K562 (cell line): Measurements from ENCODE around the gene IGF2BP3. TPM values are rescaled to one million over a fixed set of nuclear protein-coding genes. Genes with fewer than 3 reads are reported as not detected.

ENCODE experiments used
- ETV1 ChIP-seq: fragments of 450-650 bp; conservative IDR thresholded peaks from 2 replicates; pipeline ENCODE4 v1.6.1; 2016; ENCODE audit warnings: missing genetic modification characterization, control low read depth, low read depth, missing compliant biosample characterization
- ETV6 ChIP-seq, 3 experiments: fragments of 150-350 bp in 1 of 3; sonication (generic) in 1 of 3; formaldehyde crosslinking in 1 of 3; IDR thresholded peaks; 2 replicates each; pipeline versions ENCODE4 v1.6.1 to v1.8.0; 2014 to 2022; ENCODE audit warnings: borderline replicate concordance in 2 of 3, low read depth in 2 of 3, antibody characterized with exemption in 1 of 3, low read length in 1 of 3, mild to moderate bottlenecking in 1 of 3, missing genetic modification reagents in 1 of 3
- LCOR ChIP-seq: sonication (generic); formaldehyde crosslinking; IDR thresholded peaks from 2 replicates; pipeline ENCODE4 v1.8.0; 2022; ENCODE audit warnings: mild to moderate bottlenecking, missing genetic modification reagents
- NFATC3 ChIP-seq: fragments of 450-650 bp; IDR thresholded peaks from 2 replicates; pipeline ENCODE4 v1.6.1; 2017; ENCODE audit warnings: mild to moderate bottlenecking
- TSHZ1 ChIP-seq: fragments of 250-450 bp; sonication (Bioruptor Pico); IDR thresholded peaks from 2 replicates; pipeline ENCODE4 v1.4.0; 2020; ENCODE audit warnings: mild to moderate bottlenecking, moderate library complexity
- ZNF121 ChIP-seq: sonication (generic); formaldehyde crosslinking; conservative IDR thresholded peaks from 2 replicates; pipeline ENCODE4 v1.8.0; 2022; ENCODE audit warnings: missing genetic modification reagents
- ZNF75A ChIP-seq: fragments of 450-650 bp; formaldehyde crosslinking; IDR thresholded peaks from 2 replicates; pipeline ENCODE4 v1.4.0; 2020; ENCODE audit warnings: mild to moderate bottlenecking
- polyA plus RNA-seq, 8 experiments: library from polyadenylated mRNA; depleted of rRNA in 4 of 8; stranded (reverse) in 5 of 8; unstranded in 3 of 8; fragments of >200 nt; fragmentation: Nextera tagmentation in 2 of 8; fragmentation: Illumina TruSeq in 1 of 8; extraction: Ambion mirVana in 2 of 8; extraction: Trizol in 1 of 8; gene quantifications; 2 replicates each; pipeline versions ENCODE4 v1.2.1 to v1.2.3, GENCODE V29; 2011 to 2014; ENCODE audit warnings: inconsistent platforms in 1 of 8, missing spikeins in 1 of 8
- total RNA-seq, 7 experiments: library from RNA; depleted of rRNA in 6 of 7; stranded (reverse); fragments of >200 nt in 6 of 7; fragmentation: Illumina TruSeq in 2 of 7; extraction: Trizol in 2 of 7; gene quantifications; 2 replicates each; pipeline versions ENCODE4 v1.2.1 to v1.2.3, GENCODE V29; 2011 to 2021; ENCODE audit warnings: low replicate concordance in 1 of 7
- TF ChIP-seq, protein P1 (sequence below): fragments of 450-650 bp; IDR thresholded peaks from 2 replicates; pipeline ENCODE4 v1.6.1; 2016; ENCODE audit warnings: low read depth
- TF ChIP-seq, protein P2 (sequence below): fragments of 450-650 bp; conservative IDR thresholded peaks from 2 replicates; pipeline ENCODE4 v1.6.1; 2016; ENCODE audit warnings: missing genetic modification characterization, low read depth, mild to moderate bottlenecking, control low read depth, missing compliant biosample characterization
- TF ChIP-seq, protein P3 (sequence below): fragments of 200-800 bp; sonication (Bioruptor generic); IDR thresholded peaks from 2 replicates; pipeline ENCODE4 v1.6.1; 2017; ENCODE audit warnings: missing genetic modification characterization, missing compliant biosample characterization

IGF2BP3 gene
- total and polyA plus RNA-seq, 9 of the 15 experiments (the other 6 are each of a cell fraction or from before 2014, with no cell fraction given): 8.4 to 88.1 (median 61.2) TPM

GRCh38 chr7:23474094-23474828 is 4.0 kb upstream of the IGF2BP3 start (continued):
- TF ChIP-seq, protein P1, sequence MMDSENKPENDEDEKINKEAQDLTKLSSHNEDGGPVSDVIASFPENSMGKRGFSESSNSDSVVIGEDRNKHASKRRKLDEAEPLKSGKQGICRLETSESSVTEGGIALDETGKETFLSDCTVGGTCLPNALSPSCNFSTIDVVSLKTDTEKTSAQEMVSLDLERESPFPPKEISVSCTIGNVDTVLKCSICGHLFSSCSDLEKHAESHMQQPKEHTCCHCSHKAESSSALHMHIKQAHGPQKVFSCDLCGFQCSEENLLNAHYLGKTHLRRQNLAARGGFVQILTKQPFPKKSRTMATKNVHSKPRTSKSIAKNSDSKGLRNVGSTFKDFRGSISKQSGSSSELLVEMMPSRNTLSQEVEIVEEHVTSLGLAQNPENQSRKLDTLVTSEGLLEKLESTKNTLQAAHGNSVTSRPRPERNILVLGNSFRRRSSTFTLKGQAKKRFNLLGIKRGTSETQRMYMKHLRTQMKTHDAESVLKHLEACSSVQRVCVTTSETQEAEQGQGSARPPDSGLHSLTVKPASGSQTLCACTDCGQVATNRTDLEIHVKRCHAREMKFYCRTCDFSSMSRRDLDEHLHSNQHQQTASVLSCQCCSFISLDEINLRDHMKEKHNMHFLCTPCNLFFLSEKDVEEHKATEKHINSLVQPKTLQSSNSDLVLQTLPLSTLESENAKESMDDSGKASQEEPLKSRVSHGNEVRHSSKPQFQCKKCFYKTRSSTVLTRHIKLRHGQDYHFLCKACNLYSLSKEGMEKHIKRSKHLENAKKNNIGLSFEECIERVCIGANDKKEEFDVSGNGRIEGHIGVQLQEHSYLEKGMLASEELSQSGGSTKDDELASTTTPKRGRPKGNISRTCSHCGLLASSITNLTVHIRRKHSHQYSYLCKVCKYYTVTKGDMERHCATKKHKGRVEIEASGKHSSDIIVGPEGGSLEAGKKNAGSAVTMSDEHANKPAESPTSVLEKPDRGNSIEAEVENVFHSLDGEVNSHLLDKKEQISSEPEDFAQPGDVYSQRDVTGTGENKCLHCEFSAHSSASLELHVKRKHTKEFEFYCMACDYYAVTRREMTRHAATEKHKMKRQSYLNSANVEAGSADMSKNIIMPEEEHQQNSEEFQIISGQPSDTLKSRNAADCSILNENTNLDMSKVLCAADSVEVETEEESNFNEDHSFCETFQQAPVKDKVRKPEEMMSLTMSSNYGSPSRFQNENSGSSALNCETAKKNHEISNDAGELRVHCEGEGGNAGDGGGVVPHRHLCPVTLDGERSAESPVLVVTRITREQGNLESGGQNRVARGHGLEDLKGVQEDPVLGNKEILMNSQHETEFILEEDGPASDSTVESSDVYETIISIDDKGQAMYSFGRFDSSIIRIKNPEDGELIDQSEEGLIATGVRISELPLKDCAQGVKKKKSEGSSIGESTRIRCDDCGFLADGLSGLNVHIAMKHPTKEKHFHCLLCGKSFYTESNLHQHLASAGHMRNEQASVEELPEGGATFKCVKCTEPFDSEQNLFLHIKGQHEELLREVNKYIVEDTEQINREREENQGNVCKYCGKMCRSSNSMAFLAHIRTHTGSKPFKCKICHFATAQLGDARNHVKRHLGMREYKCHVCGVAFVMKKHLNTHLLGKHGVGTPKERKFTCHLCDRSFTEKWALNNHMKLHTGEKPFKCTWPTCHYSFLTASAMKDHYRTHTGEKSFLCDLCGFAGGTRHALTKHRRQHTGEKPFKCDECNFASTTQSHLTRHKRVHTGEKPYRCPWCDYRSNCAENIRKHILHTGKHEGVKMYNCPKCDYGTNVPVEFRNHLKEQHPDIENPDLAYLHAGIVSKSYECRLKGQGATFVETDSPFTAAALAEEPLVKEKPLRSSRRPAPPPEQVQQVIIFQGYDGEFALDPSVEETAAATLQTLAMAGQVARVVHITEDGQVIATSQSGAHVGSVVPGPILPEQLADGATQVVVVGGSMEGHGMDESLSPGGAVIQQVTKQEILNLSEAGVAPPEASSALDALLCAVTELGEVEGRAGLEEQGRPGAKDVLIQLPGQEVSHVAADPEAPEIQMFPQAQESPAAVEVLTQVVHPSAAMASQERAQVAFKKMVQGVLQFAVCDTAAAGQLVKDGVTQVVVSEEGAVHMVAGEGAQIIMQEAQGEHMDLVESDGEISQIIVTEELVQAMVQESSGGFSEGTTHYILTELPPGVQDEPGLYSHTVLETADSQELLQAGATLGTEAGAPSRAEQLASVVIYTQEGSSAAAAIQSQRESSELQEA: no peak
- no peak for TF ChIP-seq ZNF75A (CRISPR knock-in tag)
- TF ChIP-seq, protein P2, sequence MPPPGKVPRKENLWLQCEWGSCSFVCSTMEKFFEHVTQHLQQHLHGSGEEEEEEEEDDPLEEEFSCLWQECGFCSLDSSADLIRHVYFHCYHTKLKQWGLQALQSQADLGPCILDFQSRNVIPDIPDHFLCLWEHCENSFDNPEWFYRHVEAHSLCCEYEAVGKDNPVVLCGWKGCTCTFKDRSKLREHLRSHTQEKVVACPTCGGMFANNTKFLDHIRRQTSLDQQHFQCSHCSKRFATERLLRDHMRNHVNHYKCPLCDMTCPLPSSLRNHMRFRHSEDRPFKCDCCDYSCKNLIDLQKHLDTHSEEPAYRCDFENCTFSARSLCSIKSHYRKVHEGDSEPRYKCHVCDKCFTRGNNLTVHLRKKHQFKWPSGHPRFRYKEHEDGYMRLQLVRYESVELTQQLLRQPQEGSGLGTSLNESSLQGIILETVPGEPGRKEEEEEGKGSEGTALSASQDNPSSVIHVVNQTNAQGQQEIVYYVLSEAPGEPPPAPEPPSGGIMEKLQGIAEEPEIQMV (tag): peak; percentile 78
- TF ChIP-seq ETV6 (IDR thresholded peaks at IDR 0.05; ENCODE audit: borderline replicate concordance in 1 of 2, low read depth in 2 of 2, low read length in 1 of 2): peak in 1 of 2 experiments; percentile 26; a peak in 1 of 4 replicates
- TF ChIP-seq ETV6 (CRISPR knock-in tag; IDR thresholded peaks at IDR 0.05; ENCODE audit: borderline replicate concordance): no peak
- TF ChIP-seq LCOR (CRISPR knock-in tag): peak; percentile 77; the same call in 1 of the 2 replicates
- no peak for TF ChIP-seq TSHZ1 (CRISPR knock-in tag)
- TF ChIP-seq ETV1: no peak
- 0 out of 2 replicates have a peak, but pooled peaks have one; percentile 9 for TF ChIP-seq NFATC3
- TF ChIP-seq, protein P3, sequence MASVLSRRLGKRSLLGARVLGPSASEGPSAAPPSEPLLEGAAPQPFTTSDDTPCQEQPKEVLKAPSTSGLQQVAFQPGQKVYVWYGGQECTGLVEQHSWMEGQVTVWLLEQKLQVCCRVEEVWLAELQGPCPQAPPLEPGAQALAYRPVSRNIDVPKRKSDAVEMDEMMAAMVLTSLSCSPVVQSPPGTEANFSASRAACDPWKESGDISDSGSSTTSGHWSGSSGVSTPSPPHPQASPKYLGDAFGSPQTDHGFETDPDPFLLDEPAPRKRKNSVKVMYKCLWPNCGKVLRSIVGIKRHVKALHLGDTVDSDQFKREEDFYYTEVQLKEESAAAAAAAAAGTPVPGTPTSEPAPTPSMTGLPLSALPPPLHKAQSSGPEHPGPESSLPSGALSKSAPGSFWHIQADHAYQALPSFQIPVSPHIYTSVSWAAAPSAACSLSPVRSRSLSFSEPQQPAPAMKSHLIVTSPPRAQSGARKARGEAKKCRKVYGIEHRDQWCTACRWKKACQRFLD (CRISPR knock-in tag): peak; percentile 64; the same call in 1 of the 2 replicates
- no peak for TF ChIP-seq ZNF121 (CRISPR knock-in tag)
